GM12892 (cell line): ENCODE results near the gene TRPM2.

Experiments used
- DNase-seq: peaks from one replicate; pipeline ENCODE4 v3.0.0; 2011; ENCODE audit not compliant: insufficient read length
- FAIRE-seq: peaks from 2 replicates; lab custom pipeline; 2011; peaks lifted over from hg19 to GRCh38; lab: Jason Lieb, UNC
- POLR2A ChIP-seq: IDR thresholded peaks from 2 replicates; pipeline ENCODE4 v1.6.1; 2011; ENCODE audit warnings: low read depth, low read length, control low read depth
- POLR2AphosphoS5 ChIP-seq: IDR thresholded peaks from 2 replicates; pipeline ENCODE4 v1.6.1; 2011; ENCODE audit warnings: low read depth, low read length, control low read depth
- TAF1 ChIP-seq: IDR thresholded peaks from 2 replicates; pipeline ENCODE4 v1.6.1; 2011; ENCODE audit warnings: low read depth, mild to moderate bottlenecking, control low read depth, low read length, borderline replicate concordance

The TRPM2 gene

GRCh38 chr21:44377201-44377921, 23.9 kb downstream of the TRPM2 start:
- FAIRE-seq = no peak
- no peak for TF ChIP-seq TAF1
- DNase-seq = no peak

GRCh38 chr21:44377922-44378645, 24.7 kb downstream of the TRPM2 start:
- DNase-seq (no peak), FAIRE-seq (no peak)
- TF ChIP-seq POLR2AphosphoS5 = no peak
- no peak for TF ChIP-seq TAF1
- TF ChIP-seq POLR2A = no peak

- DNase-seq (no peak), FAIRE-seq (no peak)
- TF ChIP-seq POLR2A (no peak), TAF1 (no peak), POLR2AphosphoS5 (no peak)
These were observed 25.5 kb downstream of the TRPM2 start for GRCh38 chr21:44378646-44379514.

GRCh38 chr21:44379515-44379848, 26.1 kb downstream of the TRPM2 start:
- DNase-seq = no peak
- TF ChIP-seq POLR2A (no peak), TAF1 (no peak), POLR2AphosphoS5 (no peak)
- no peak for FAIRE-seq

- TF ChIP-seq TAF1 = no peak
- no peak for TF ChIP-seq POLR2AphosphoS5
- no peak for TF ChIP-seq POLR2A
- DNase-seq (no peak), FAIRE-seq (no peak)
These were observed 26.8 kb downstream of the TRPM2 start for GRCh38 chr21:44379991-44380865.

GRCh38 chr21:44380876-44381275, 27.5 kb downstream of the TRPM2 start:
- FAIRE-seq (no peak), DNase-seq (no peak)
- TF ChIP-seq TAF1 (no peak), POLR2AphosphoS5 (no peak), POLR2A (no peak)

GRCh38 chr21:44381874-44382273, 28.5 kb downstream of the TRPM2 start:
- no peak for FAIRE-seq
- TF ChIP-seq POLR2AphosphoS5 (no peak), POLR2A (no peak), TAF1 (no peak)
- DNase-seq = no peak

- DNase-seq = no peak
These were observed 29.1 kb downstream of the TRPM2 start for GRCh38 chr21:44382536-44382935.

GRCh38 chr21:44383216-44383615, 29.8 kb downstream of the TRPM2 start:
- DNase-seq (no peak), FAIRE-seq (no peak)
- no peak for TF ChIP-seq POLR2AphosphoS5
- TF ChIP-seq TAF1 = no peak
- TF ChIP-seq POLR2A = no peak

More at GRCh38 chr21:44382536-44382935, 29.1 kb downstream of the TRPM2 start:
- TF ChIP-seq TAF1 = no peak
- no peak for TF ChIP-seq POLR2AphosphoS5
- TF ChIP-seq POLR2A = no peak
- no peak for FAIRE-seq

- FAIRE-seq = no peak
- TF ChIP-seq TAF1 (no peak), POLR2AphosphoS5 (no peak), POLR2A (no peak)
- no peak for DNase-seq
These were observed 31.5 kb downstream of the TRPM2 start for GRCh38 chr21:44384968-44385367.

GRCh38 chr21:44389335-44389734, 35.9 kb downstream of the TRPM2 start:
- FAIRE-seq = no peak
- DNase-seq = no peak
- no peak for TF ChIP-seq POLR2A
- TF ChIP-seq TAF1 = no peak
- no peak for TF ChIP-seq POLR2AphosphoS5
